Stimulated activated CD4-positive, alpha-beta T cell treated with anti-CD3 and anti-CD28 coated beads, Interleukin-1b, Interleukin-23, amount 100 ng/mL, for 1 hour (primary cell): ENCODE measurements around the gene SATB2.

Experiments used
- DNase-seq, 2 donors: peaks; one replicate each; pipeline ENCODE4 v3.0.0-alpha.2; 2020; ENCODE audit warnings: low read depth in 2 of 2

SATB2 gene

DNA sequence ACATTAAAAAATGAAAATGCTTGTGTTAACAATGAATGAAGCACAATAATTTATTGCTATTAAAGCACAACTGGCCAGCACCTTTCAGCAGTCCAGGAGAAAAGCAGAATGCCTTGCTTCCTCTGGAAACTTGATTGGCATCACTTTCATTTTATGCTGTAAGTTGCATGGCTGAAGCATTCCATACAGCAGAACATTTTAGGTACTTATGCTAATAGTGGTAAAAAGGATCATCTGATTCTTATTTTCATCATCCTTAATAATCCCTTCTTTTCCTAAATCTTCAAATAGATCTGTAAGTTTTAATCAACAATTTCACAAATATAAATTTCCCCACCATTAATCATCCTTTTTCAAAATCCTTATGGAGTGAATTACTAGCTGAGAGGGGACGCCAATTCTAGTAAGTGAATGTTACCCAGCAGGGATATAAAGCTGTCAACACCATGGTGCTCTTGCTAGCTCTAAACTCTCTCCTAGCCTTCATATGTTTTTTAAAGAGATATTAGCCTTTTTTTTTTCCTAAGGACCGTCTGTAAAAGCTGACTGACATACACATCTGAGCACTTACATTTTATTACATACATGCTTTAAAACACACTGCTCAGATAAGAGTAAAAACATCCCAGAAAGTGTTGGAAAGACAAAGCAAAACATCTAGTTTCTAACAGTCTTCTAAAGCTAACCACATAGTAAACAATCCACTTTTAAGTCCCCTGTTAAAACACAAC lies 5.3 kb downstream of the SATB2 start:
- DNase-seq: no peak

DNA sequence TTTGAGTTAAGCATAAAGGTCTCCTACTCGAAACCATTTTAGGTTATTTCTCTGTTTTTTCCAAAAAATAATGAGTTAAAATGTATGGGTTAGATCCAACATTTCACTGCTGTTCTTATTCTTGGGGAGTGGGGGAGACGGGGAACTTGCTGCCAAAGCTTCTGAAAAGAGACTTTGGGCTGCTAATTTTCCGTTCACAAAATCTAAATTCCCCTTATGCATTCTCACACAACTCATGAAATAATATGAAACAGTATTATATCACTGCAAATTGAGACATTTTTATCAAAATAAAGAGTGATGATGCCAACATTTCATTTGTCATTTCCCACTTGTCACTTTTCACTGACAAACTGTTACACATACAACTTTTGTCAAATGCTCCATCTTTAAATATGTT lies 7.8 kb downstream of the SATB2 start:
- DNase-seq: no peak

DNA sequence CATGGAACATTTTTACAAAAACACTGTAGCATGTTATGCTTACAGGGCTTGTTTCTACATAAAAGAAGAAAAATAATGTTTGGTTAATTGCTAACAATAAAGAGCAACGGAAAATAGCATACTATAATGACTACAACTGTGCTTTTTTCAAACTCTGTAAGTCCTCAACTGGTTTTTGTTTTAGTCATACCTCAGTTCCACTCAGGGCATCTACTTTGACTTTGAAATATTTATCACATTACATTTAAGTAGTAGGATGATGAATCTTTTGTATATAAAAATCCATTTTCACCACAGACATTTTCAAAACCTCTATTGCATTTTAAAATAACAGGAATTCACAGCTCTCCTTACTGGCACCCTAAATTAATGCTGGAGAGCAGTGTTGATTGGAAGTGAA lies 8.3 kb downstream of the SATB2 start:
- no peak for DNase-seq

DNA sequence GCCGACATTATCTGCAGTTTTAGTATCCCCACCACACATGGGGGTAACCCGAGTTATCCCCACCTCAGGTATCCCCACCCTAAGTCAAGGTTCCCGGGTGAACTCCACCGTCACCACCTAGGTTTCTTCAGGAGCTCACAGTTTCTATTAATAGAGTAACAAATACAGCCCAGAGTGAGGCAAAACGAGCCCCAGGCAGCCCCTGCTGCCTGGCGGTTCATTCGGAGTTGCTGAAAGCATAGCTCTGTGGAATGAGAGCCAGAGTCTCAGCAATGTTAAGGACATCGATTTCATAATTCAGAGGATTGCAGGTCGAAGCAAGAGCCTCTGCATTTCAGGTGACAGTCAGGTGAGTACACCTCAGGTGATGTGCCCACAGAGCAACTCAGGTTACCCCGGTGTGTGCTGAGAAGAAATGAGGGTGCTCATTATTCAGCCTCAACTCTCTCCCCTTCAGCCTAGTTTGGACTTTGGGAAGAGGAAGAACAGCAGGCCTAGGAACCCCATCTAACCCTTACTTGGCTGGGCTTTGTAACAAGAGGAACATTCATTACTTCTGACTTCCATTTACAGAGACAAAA lies 10.7 kb downstream of the SATB2 start:
- DNase-seq: no peak

GRCh38 chr2:199444749-199445148 lies 13.0 kb downstream of the SATB2 start:
- DNase-seq: no peak

DNA sequence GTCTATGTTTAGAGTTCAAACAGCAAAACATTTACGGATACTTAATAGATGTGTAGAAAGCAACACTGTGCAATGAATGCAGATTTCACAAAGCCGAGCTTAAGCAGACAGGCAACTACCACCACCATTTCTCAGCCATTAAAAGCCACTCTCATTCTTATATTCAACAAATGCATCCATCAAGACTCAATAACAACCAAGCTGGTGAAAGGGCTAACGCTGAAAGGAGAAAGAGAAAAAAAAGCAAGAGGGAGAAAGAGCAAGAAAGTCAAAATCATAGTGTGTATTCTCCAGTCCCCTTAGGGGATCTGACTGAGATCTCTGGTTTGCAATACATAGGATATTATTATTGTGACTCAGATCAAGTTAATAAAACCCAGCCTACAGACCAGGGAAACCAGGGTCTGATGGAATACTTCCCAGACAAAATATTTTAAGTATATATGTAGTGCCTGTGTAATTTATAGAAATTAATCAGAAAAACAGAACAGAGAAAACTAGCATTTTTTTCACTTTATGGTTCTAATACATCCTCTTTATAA lies 14.1 kb downstream of the SATB2 start:
- no peak for DNase-seq

GRCh38 chr2:199442173-199442572 lies 15.6 kb downstream of the SATB2 start:
- no peak for DNase-seq

DNA sequence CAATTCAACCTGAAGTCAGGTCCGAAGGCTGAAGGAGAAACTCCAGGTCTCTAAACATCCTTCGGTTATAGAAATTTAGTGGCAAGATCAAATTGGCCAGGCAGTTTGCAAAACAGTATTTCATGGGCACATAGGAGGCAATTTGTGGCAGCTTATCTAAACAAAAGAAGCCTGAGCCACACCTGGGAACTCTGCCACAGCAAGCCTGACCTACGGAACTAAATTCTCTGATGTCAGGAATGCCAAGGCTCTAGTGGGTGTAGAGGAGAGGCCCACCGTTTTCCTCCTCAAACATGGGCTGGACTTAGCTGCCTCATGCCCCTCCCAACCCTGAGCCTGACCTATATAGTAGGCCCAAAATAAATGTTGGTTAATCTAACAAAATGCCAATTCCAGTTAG lies 16.0 kb downstream of the SATB2 start:
- no peak for DNase-seq

DNA sequence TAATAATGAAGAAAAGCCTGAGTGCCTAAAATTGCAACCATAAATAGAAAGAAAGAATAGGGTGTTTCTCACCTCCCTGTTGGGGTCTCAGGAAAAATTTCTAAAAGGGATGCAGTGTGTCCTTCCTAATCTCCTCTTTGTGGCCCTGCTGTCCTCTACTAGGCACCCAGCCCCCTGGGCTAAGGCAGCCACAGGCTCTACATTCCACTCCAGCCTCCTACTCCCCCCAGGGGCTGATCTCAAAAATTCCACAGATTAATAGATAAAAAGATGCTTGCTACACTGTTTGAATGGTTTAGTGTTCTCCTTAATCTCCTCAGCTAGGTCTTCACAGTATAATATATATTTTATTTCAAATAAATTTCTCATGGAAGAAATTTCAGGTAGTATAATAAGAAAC lies 17.6 kb downstream of the SATB2 start:
- DNase-seq: no peak

GRCh38 chr2:199439542-199439941 lies 18.2 kb downstream of the SATB2 start:
- DNase-seq: no peak

- DNase-seq: no peak
Observed at GRCh38 chr2:199439066-199439465, 18.7 kb downstream of the SATB2 start.

- no peak for DNase-seq
Observed at GRCh38 chr2:199434555-199434954, 23.2 kb downstream of the SATB2 start.

- DNase-seq: no peak
Observed at GRCh38 chr2:199433204-199433832, 24.4 kb downstream of the SATB2 start.

DNA sequence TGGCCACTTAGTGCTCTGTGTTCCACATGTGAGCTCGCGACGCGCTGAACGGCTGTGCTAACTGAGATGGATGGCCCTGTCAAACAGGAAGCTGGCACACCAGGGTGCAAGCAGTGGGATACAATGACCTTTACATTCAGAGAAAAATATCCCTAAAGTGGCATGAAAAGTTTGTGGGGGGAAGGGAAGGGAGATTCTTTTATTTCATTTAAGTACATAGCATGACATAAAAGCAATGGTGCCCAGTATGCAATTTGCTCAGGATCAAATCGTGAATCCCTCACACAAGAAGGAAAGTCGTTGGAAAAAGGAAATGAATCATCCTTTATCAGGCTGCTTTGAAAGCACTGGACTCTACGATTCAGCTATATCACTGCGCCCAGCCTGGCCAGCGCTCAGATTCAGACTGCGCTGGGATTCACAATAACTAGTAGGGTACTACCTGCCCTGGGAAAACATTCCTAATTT lies 26.0 kb downstream of the SATB2 start:
- no peak for DNase-seq

- no peak for DNase-seq
Observed at GRCh38 chr2:199430214-199430613, 27.5 kb downstream of the SATB2 start.

DNA sequence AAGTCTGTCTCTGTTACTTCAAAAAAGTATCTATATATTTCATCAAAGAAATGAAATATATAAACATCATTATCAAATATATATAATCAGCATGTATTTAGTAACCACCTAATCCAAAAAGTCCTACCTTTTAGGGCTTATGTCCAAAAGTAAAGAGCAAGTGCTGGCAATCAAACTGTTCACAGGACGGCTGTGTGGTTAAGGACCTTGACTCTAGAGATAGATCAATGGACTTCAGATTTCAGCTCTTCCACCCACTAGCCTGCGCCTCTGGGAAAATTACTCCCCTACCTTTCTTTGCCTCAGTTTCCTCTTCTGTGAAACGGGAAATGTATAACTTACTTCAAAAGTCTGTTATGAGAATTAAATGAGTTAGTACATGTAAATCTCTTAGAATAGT lies 29.4 kb downstream of the SATB2 start:
- no peak for DNase-seq

DNA sequence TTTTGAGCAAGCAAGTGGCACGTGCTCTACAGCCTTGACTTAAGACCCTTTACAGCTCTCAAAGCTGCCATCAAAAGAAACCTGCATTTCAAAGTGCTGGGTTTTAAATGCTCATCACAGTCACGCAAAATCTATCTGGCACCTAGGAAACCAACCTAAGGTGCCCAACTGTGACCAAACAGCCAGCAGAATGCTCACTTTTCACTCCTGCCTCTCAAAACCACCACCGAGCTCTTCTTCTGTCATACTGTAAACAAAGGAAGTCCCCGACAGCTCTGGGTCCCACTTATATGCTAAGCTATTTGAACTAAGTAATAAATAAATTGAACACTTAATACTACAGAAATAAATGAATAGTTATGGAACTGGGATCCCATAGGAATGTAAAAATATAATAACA lies 33.6 kb downstream of the SATB2 start:
- DNase-seq: no peak

DNA sequence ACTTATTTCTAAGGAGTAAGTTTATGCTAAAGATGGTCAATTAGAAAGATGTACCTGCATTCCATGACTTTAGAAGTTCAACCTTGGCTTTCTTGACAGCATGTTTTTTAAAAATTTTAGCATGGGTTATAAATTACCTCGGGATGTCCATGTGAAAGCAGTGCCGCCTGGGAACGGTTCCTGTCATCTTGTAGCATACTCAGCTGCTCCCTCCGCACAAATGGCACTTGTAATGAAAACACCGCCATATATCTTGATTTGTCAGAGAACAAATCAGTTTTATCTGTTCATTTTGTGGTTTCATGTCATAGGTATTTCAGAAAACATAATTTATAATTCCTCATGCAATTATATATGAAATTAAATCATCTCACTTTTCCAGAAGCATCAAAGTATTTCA lies 38.3 kb downstream of the SATB2 start:
- DNase-seq: no peak

- no peak for DNase-seq
Observed at GRCh38 chr2:199414465-199414864, 43.3 kb downstream of the SATB2 start.

DNA sequence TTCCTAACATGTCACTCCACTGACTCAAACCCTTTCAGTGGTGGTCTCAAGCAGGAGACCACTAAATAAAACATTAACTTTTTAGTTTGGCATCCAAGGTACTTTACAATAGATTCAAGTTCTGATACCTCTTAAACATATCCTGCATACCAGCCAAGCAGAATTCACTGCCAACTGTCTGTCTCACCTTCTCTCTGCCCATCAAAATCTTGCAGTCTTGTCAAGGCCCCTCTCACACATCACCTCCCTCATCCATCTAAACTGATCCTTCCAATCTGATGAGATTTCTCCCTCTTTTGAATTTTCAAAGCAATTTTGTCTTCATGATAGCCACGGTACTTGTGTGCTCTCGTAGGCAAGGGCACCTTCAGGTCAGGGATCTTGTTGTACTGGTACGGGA lies 43.7 kb downstream of the SATB2 start:
- DNase-seq: no peak

GRCh38 chr2:199409759-199410529 lies 47.8 kb downstream of the SATB2 start:
- DNase-seq: no peak

DNA sequence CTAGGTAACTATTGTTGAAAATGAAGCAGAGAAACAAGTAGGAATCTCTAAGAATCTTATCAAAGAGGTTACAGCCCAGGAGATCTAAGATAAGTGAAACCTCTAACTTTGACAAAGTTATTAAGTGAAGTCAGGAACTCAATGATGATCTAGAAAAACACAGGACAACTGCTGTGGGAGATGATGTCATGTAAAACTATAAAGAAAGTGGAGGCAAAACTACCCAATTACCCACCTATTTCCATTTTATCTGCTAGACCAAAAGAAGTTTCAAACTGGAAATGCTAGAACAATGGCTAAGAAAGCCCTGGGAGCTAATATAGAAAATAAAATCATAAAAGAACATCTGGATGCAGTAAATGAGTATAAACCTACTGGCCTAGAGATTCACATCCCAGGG lies 50.3 kb downstream of the SATB2 start:
- DNase-seq: no peak
